IMR-90 (cell line): ENCODE data around the gene EHBP1. TPM values are rescaled to one million over a fixed set of nuclear protein-coding genes. Genes with fewer than 3 reads are reported as not detected.
A peak's percentile ranks its signal among the peaks of the same experiment; 100 is the strongest.

ENCODE experiments used
- ATAC-seq: fragments of 200-7000 bp; cut with Tn5 transposase; 2 replicates; pipeline ENCODE4 v1.9.1; 2020; ENCODE audit warnings: low read depth, mild to moderate bottlenecking, moderate library complexity
- BruUV-seq: library from RNA; stranded (reverse); fragments of 400-500 nt; replicated peaks from 2 replicates; lab custom pipeline; 2021; lab: Mats Ljungman, UMichigan
- CTCF ChIA-PET: fragments of 300-600 bp; formaldehyde crosslinking; extraction: SDS; loops from one replicate; lab custom pipeline; 2021; ENCODE audit warnings: antibody characterized with exemption; lab: Yijun Ruan, JAX
- POLR2A ChIA-PET: fragments of 300-600 bp; sonication (Branson Sonifier 250); formaldehyde crosslinking; loops from one replicate; lab custom pipeline; 2022; ENCODE audit warnings: antibody characterized with exemption; ENCODE audit not compliant: unreplicated experiment; lab: Charles Lee
- DNase-seq: peaks from one replicate; pipeline ENCODE4 v3.0.0; 2013
- H2AFZ ChIP-seq: replicated peaks from 2 replicates; pipeline ENCODE3; 2013; ENCODE audit warnings: low read length, mild to moderate bottlenecking; ENCODE audit not compliant: poor library complexity
- H2AK5ac ChIP-seq: 2 replicates; pipeline ENCODE4 v1.6.1; 2013; ENCODE audit warnings: low read depth, low read length, inconsistent platforms
- H2AK9ac ChIP-seq: replicated peaks from 2 replicates; pipeline ENCODE3; 2013; ENCODE audit warnings: mild to moderate bottlenecking, low read depth, low read length, moderate library complexity; ENCODE audit not compliant: poor library complexity
- H2BK120ac ChIP-seq: 2 replicates; pipeline ENCODE4 v1.6.1; 2013; ENCODE audit warnings: low read depth, low read length, inconsistent platforms
- H2BK15ac ChIP-seq: 3 replicates; pipeline ENCODE4 v1.6.1; 2013; ENCODE audit warnings: low read depth, low read length, inconsistent platforms
- H2BK20ac ChIP-seq: 2 replicates; pipeline ENCODE4 v1.6.1; 2013; ENCODE audit warnings: low read depth, mild to moderate bottlenecking, inconsistent platforms, low read length, moderate library complexity
- H2BK5ac ChIP-seq: 2 replicates; pipeline ENCODE4 v1.6.1; 2013; ENCODE audit warnings: mild to moderate bottlenecking, low read depth, low read length, inconsistent platforms; ENCODE audit not compliant: poor library complexity, severe bottlenecking
- H3K14ac ChIP-seq: replicated peaks from 2 replicates; pipeline ENCODE4 v1.6.1; 2013; ENCODE audit warnings: low read depth, low read length, inconsistent platforms
- H3K18ac ChIP-seq: 2 replicates; pipeline ENCODE4 v1.6.1; 2013; ENCODE audit warnings: low read depth, low read length, control low read depth
- H3K23ac ChIP-seq: 2 replicates; pipeline ENCODE4 v1.6.1; 2013; ENCODE audit warnings: low read depth, low read length, inconsistent platforms
- H3K27ac ChIP-seq: 2 replicates; pipeline ENCODE4 v1.5.1; 2013; ENCODE audit warnings: mild to moderate bottlenecking, control low read depth, low read length; ENCODE audit not compliant: insufficient read depth
- H3K27me3 ChIP-seq: 2 replicates; pipeline ENCODE4 v1.6.1; 2013; ENCODE audit warnings: low read length; ENCODE audit not compliant: control insufficient read depth, insufficient read depth
- H3K36me3 ChIP-seq: 2 replicates; pipeline ENCODE4 v1.6.1; 2013; ENCODE audit warnings: low read length, mixed read lengths; ENCODE audit not compliant: control insufficient read depth, insufficient read depth
- H3K4ac ChIP-seq: 2 replicates; pipeline ENCODE4 v1.6.1; 2013; ENCODE audit warnings: low read depth, low read length, inconsistent platforms
- H3K4me1 ChIP-seq: 2 replicates; pipeline ENCODE4 v1.6.1; 2013; ENCODE audit warnings: low read length, mixed read lengths; ENCODE audit not compliant: control insufficient read depth, insufficient read depth
- H3K4me2 ChIP-seq: 2 replicates; pipeline ENCODE4 v1.6.1; 2013; ENCODE audit warnings: low read depth, mild to moderate bottlenecking, control low read depth, low read length, moderate library complexity
- H3K4me3 ChIP-seq: 2 replicates; pipeline ENCODE4 v1.5.1; 2013; ENCODE audit warnings: low read depth, mild to moderate bottlenecking, control low read depth, low read length, moderate library complexity; ENCODE audit not compliant: insufficient read depth
- H3K56ac ChIP-seq: 2 replicates; pipeline ENCODE4 v1.6.1; 2013; ENCODE audit warnings: low read length, inconsistent platforms; ENCODE audit not compliant: insufficient read depth; ENCODE audit errors: extremely low read depth
- H3K79me1 ChIP-seq, 2 experiments: 2 replicates each; pipeline ENCODE4 v1.6.1; 2013; ENCODE audit warnings: low read length in 2 of 2, inconsistent platforms in 1 of 2, low read depth in 1 of 2
- H3K9ac ChIP-seq: 2 replicates; pipeline ENCODE4 v1.6.1; 2013; ENCODE audit warnings: low read depth, low read length, control low read depth
- H3K9me1 ChIP-seq: 2 replicates; pipeline ENCODE4 v1.6.1; 2013; ENCODE audit warnings: low read length, inconsistent platforms; ENCODE audit not compliant: insufficient read depth
- H3K9me3 ChIP-seq: 2 replicates; pipeline ENCODE4 v1.6.1; 2013; ENCODE audit warnings: low read length; ENCODE audit not compliant: control insufficient read depth, insufficient read depth
- H4K20me1 ChIP-seq: 2 replicates; pipeline ENCODE4 v1.6.1; 2013; ENCODE audit warnings: low read length, inconsistent platforms; ENCODE audit not compliant: insufficient read depth
- H4K5ac ChIP-seq: 2 replicates; pipeline ENCODE4 v1.6.1; 2013; ENCODE audit warnings: mild to moderate bottlenecking, low read depth, low read length, control low read depth
- H4K8ac ChIP-seq, 2 experiments: 2 replicates each; pipeline ENCODE4 v1.6.1; 2013; ENCODE audit warnings: low read depth in 2 of 2, low read length in 2 of 2, control low read depth in 1 of 2, inconsistent platforms in 1 of 2
- H4K91ac ChIP-seq: 2 replicates; pipeline ENCODE4 v1.6.1; 2013; ENCODE audit warnings: low read depth, low read length, inconsistent platforms; ENCODE audit not compliant: insufficient read depth
- BHLHE40 ChIP-seq: fragments of 150-350 bp; IDR thresholded peaks from 2 replicates; pipeline ENCODE4 v1.6.1; 2016; ENCODE audit warnings: mild to moderate bottlenecking, low read depth, low read length
- CEBPB ChIP-seq: IDR thresholded peaks from 2 replicates; pipeline ENCODE4 v1.6.1; 2012; ENCODE audit warnings: low read depth, low read length, improper control_type of control experiment
- FOS ChIP-seq: fragments of 150-350 bp; IDR thresholded peaks from 2 replicates; pipeline ENCODE4 v1.6.1; 2016; ENCODE audit warnings: low read depth, low read length
- MAFK ChIP-seq: IDR thresholded peaks from 2 replicates; pipeline ENCODE4 v1.6.1; 2012; ENCODE audit warnings: low read depth, low read length, improper control_type of control experiment
- MAZ ChIP-seq: IDR thresholded peaks from 2 replicates; pipeline ENCODE4 v1.6.1; 2012; ENCODE audit warnings: low read depth, mild to moderate bottlenecking, low read length, improper control_type of control experiment, moderate library complexity, borderline replicate concordance
- MXI1 ChIP-seq: IDR thresholded peaks from 2 replicates; pipeline ENCODE4 v1.6.1; 2012; ENCODE audit warnings: low read depth, mild to moderate bottlenecking, low read length, moderate library complexity, borderline replicate concordance
- POLR2A ChIP-seq: IDR thresholded peaks from 2 replicates; pipeline ENCODE4 v1.6.1; 2012; ENCODE audit warnings: mild to moderate bottlenecking, low read depth, low read length
- RFX5 ChIP-seq: IDR thresholded peaks from 2 replicates; pipeline ENCODE4 v1.8.0; 2012; ENCODE audit warnings: low read depth, mild to moderate bottlenecking, low read length, moderate library complexity
- SMC3 ChIP-seq: fragments of 150-350 bp; IDR thresholded peaks from 2 replicates; pipeline ENCODE4 v1.6.1; 2016; ENCODE audit warnings: low read depth, mild to moderate bottlenecking, antibody characterized with exemption, low read length, moderate library complexity
- WGBS, 2 experiments: methylation state at CpG; one replicate each; pipeline versions ENCODE4 v1.1.5 to v1.1.7; 2013; ENCODE audit warnings: missing lambda C conversion rate in 2 of 2; ENCODE audit not compliant: insufficient read length in 1 of 2; ENCODE audit errors: extremely low coverage in 2 of 2; 5-methylcytosine and 5-hydroxymethylcytosine counted together
- dilution Hi-C: fragments of 300-500 bp; cut with HindIII; formaldehyde crosslinking; loops from one replicate; pipeline ENCODE4 v1.14.3; 2018; ENCODE audit warnings: low sequenced_read_pairs; ENCODE audit not compliant: unreplicated experiment
- in situ Hi-C: fragments of 300-500 bp; cut with MboI; formaldehyde crosslinking; loops from 3 replicates; pipeline ENCODE4 v1.14.3; 2019; ENCODE audit warnings: low sequenced_read_pairs, inconsistent platforms, mixed read lengths
- intact Hi-C: fragments of 100-400 bp; cut with micrococcal nuclease; formaldehyde crosslinking; loops from 2 replicates; pipeline ENCODE4 v1.10.0; 2022
- polyA plus RNA-seq, 3 experiments: library from polyadenylated mRNA; depleted of rRNA; stranded (reverse); fragments of >200 nt; gene quantifications; 2 replicates each; pipeline ENCODE4 v1.2.3, GENCODE V29; 2012; ENCODE audit warnings: low replicate concordance in 1 of 3
- total RNA-seq: library from RNA; depleted of rRNA; stranded (reverse); fragments of >200 nt; gene quantifications from 2 replicates; pipeline ENCODE4 v1.2.3, GENCODE V29; 2012
- TF ChIP-seq, protein P1 (sequence below): conservative IDR thresholded peaks from 2 replicates; pipeline ENCODE4 v1.5.1; 2012; ENCODE audit warnings: mild to moderate bottlenecking, low read depth, low read length, improper control_type of control experiment
- TF ChIP-seq, protein P2 (sequence below): fragments of 150-350 bp; IDR thresholded peaks from 2 replicates; pipeline ENCODE4 v1.6.1; 2017; ENCODE audit warnings: mild to moderate bottlenecking, antibody characterized with exemption, low read length, low read depth

Gene EHBP1
- total and polyA plus RNA-seq, 2 of the 4 experiments (the other 2 are of a cell fraction) = 28.3 to 44.4 TPM

DNA sequence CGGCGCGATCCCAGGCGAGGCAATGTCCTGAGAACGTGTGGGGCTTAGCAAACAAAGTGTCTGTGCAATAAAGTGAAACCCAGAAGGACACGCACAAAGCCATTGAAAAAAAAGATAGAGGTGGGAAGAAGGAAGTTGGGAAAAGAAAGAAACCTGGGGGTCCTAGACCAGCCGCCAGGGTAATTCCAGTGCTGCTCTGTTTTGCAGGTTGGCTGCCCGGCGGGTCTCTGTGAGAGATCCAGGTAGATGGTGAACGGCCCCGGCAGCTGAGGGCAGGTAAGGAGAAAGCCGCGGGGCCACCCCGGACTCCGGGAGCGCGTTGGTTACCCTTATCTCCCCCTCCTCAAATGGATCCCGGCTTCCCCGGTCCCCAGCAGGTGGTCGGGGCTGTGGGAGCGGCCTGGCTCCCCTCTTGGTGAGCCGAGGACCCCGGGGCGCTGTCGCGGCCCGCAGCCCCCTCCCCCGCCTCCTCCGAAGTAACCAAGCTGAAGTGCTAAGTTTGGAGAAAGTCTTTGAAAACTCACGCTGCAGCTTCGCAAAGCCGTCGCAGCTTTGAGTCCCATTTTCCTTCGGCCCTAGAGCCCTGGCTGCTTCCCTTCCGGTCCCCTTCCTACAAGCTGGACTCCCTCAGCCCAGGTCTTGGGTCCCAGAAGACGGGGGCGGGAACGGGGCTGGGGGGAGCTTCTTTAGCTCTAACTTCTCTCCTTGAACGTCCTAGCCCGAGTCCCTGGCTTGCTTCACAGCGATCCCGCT is 345.7 kb downstream of the EHBP1 start:
- 23% methylated on average over 6 of the region's 42 CpGs; no CpG with 5 or more reads in 1 of the 2 experiments for WGBS, 2 experiments
- Histone ChIP-seq H3K14ac (no peak overlapping the region), H3K4ac (no peak overlapping the region), H2AK5ac (no peak overlapping the region), H3K23ac (no peak overlapping the region; the same call in 1 of the 2 replicates), H3K27me3 (peaks cover 84% of the 10 kb centered on the region), H3K79me1 (no peaks in the 10 kb centered on the region), H3K9ac (no peak overlapping the region), H3K18ac (no peak overlapping the region), H3K9me1 (peaks cover 3% of the 10 kb centered on the region; the same call in 1 of the 2 replicates), H3K4me3 (peak overlapping the region; percentile 58), H4K20me1 (peaks cover 13% of the 10 kb centered on the region; the same call in 1 of the 2 replicates), H2BK20ac (no peak overlapping the region), H3K36me3 (peaks cover 4% of the 10 kb centered on the region; the same call in 1 of the 2 replicates), H4K91ac (no peak overlapping the region), H2BK120ac (no peak overlapping the region), H4K5ac (no peak overlapping the region), H4K8ac (no peak overlapping the region), H3K9me3 (peaks cover 43% of the 10 kb centered on the region), H2AFZ (peak overlapping the region; percentile 91), H2AK9ac (peak overlapping the region; percentile 34), H3K56ac (no peak overlapping the region), H3K27ac (no peak overlapping the region), H3K4me2 (peak overlapping the region; percentile 100), H2BK15ac (no peak overlapping the region), H2BK5ac (no peak overlapping the region), H3K4me1 (peaks cover 7% of the 10 kb centered on the region)
- no peak for ATAC-seq
- intact Hi-C loops (no loop called here), dilution Hi-C loops (no loop called here), in situ Hi-C loops (no loop called here)
- TF ChIP-seq FOS = no peak
- TF ChIP-seq, protein P1, sequence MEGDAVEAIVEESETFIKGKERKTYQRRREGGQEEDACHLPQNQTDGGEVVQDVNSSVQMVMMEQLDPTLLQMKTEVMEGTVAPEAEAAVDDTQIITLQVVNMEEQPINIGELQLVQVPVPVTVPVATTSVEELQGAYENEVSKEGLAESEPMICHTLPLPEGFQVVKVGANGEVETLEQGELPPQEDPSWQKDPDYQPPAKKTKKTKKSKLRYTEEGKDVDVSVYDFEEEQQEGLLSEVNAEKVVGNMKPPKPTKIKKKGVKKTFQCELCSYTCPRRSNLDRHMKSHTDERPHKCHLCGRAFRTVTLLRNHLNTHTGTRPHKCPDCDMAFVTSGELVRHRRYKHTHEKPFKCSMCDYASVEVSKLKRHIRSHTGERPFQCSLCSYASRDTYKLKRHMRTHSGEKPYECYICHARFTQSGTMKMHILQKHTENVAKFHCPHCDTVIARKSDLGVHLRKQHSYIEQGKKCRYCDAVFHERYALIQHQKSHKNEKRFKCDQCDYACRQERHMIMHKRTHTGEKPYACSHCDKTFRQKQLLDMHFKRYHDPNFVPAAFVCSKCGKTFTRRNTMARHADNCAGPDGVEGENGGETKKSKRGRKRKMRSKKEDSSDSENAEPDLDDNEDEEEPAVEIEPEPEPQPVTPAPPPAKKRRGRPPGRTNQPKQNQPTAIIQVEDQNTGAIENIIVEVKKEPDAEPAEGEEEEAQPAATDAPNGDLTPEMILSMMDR = no peak
- no peak for TF ChIP-seq CEBPB
- TF ChIP-seq BHLHE40 = no peak
- no peak for TF ChIP-seq RFX5
- no peak for TF ChIP-seq SMC3
- no peak for TF ChIP-seq MAFK
- TF ChIP-seq MAZ = no peak
- no peak for TF ChIP-seq MXI1
- TF ChIP-seq POLR2A = no peak
- TF ChIP-seq, protein P2, sequence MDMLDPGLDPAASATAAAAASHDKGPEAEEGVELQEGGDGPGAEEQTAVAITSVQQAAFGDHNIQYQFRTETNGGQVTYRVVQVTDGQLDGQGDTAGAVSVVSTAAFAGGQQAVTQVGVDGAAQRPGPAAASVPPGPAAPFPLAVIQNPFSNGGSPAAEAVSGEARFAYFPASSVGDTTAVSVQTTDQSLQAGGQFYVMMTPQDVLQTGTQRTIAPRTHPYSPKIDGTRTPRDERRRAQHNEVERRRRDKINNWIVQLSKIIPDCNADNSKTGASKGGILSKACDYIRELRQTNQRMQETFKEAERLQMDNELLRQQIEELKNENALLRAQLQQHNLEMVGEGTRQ = no peak
- CTCF ChIA-PET = no interaction called here
- BruUV-seq = no TSS peak
- POLR2A ChIA-PET = no interaction called here
- no peak for DNase-seq
